DOHH2 (cell line): ENCODE results near the gene TPSG1.

Experiments used
- EZH2phosphoT487 ChIP-seq: fragments of 200-600 bp; sonication (generic); IDR thresholded peaks from 2 replicates; pipeline ENCODE4 v1.6.1; 2017; ENCODE audit warnings: borderline replicate concordance, mild to moderate bottlenecking, antibody characterized with exemption, low read length, moderate library complexity, mixed read lengths
- TF ChIP-seq, protein P1 (sequence below): fragments of 200-600 bp; sonication (generic); IDR thresholded peaks from one replicate; pipeline ENCODE4 v1.5.1; 2014; ENCODE audit warnings: antibody characterized with exemption, mild to moderate bottlenecking, low read depth, low read length; ENCODE audit not compliant: poor library complexity, severe bottlenecking

DNA sequence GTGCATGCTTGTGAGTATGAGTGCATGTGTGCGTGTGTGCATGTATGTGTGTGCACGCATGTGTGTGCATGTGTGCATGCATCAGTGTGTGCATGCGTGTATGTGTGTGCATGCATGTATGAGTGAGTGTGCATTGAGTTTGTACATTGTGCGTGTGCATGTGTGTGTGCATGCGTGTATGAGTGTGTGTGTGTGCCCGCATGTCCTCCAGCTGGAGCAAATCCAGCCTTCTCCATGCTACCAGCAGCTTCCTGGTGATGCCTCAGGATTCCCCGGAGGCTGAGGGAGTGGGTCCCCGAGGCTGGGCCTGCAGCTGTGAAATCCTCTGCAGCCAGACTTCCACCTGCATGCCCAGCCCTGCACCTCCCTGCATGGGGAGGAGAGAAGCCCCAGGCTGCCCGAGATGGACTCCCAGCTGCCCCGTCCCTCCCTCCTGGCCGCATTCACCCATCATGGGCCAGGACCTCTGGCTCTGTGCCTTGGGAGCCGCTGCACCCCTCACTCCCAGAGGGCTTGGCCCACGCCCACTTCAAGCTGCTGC is 40.1 kb upstream of the TPSG1 start:
- TF ChIP-seq, protein P1, sequence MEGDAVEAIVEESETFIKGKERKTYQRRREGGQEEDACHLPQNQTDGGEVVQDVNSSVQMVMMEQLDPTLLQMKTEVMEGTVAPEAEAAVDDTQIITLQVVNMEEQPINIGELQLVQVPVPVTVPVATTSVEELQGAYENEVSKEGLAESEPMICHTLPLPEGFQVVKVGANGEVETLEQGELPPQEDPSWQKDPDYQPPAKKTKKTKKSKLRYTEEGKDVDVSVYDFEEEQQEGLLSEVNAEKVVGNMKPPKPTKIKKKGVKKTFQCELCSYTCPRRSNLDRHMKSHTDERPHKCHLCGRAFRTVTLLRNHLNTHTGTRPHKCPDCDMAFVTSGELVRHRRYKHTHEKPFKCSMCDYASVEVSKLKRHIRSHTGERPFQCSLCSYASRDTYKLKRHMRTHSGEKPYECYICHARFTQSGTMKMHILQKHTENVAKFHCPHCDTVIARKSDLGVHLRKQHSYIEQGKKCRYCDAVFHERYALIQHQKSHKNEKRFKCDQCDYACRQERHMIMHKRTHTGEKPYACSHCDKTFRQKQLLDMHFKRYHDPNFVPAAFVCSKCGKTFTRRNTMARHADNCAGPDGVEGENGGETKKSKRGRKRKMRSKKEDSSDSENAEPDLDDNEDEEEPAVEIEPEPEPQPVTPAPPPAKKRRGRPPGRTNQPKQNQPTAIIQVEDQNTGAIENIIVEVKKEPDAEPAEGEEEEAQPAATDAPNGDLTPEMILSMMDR, result no peak
- no peak for TF ChIP-seq EZH2phosphoT487
